Measurements from ENCODE around the gene TRIM66. TPM values are rescaled to one million over a fixed set of nuclear protein-coding genes. Genes with fewer than 3 reads are reported as not detected.

Gene TRIM66
- total RNA-seq, 5 donors from 2014 or later (not counting 1 experiment from before 2014, with no cell fraction given), result 17.9 to 23.5 (median 23.4) TPM

DNA sequence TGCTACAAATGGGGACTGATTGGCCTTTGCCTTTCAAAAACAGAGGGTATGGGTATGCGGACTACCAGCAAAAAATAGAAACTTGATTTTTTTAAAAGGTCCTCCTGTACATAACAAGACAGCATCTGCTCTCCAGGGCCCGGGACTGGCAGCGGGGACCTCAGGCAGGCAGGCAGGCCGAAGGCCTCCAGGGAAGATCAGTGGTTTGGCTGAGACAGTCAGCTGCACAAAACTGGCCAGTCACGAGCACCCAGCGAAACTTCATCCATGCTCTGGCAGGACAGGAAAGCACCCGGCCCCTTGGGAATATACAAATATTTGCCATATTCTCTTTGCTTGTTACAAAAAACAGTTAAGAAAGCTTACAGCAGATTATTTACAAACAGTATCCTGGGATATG, 11.1 kb upstream of the TRIM66 start:
- 100% methylated on average over 4 of the region's 7 CpGs for WGBS (ENCODE audit: insufficient coverage)
- H3K27ac Mint-ChIP-seq, result no peak overlapping the region
- H3K4me3 Mint-ChIP-seq, result no peak overlapping the region
- Histone ChIP-seq H3K9me3 (no peaks in the 10 kb centered on the region), H3K27ac (ENCODE audit: low read length) (no peak overlapping the region), H3K27me3 (replicated peaks in 1 of 2; ENCODE audit: control insufficient read depth in 2 of 2, extremely low read depth in 1 of 2, insufficient read depth in 2 of 2, low read length in 1 of 2) (no peaks in the 10 kb centered on the region), H3K4me1 (ENCODE audit: control insufficient read depth in 1 of 2, extremely low read depth in 1 of 2, insufficient read depth in 2 of 2, low read length in 2 of 2) (peaks cover 3 to 6% of the 10 kb centered on the region in 2 experiments), H3K36me3 (ENCODE audit: control insufficient read depth in 2 of 2, extremely low read depth in 1 of 2, insufficient read depth in 1 of 2, low read length in 1 of 2) (no peaks in the 10 kb centered on the region), H3K4me3 (ENCODE audit: control insufficient read depth in 1 of 2, extremely low read depth in 1 of 2, low read length in 1 of 2) (no peak overlapping the region)
- ChIA-PET POLR2A (interaction anchor here in 1 of 2 donors (0.9 kb wide), 1 partner anchor 11 kb away, joined by 3 read pairs; the partner anchor contains the start of genes RPL27A and TRIM66), CTCF (no interaction called here)
- peaks cover 13% of the 10 kb centered on the region for H3K36me3 Mint-ChIP-seq
- H3K4me1 Mint-ChIP-seq, result peaks cover 14 to 17% (median 16%) of the 10 kb centered on the region in 3 donors
- no peak for ATAC-seq (replicated peaks in 1 of 4)
- no peaks in the 10 kb centered on the region for H3K27me3 Mint-ChIP-seq
- DNase-seq, result no peak
- no peaks in the 10 kb centered on the region for H3K9me3 Mint-ChIP-seq

DNA sequence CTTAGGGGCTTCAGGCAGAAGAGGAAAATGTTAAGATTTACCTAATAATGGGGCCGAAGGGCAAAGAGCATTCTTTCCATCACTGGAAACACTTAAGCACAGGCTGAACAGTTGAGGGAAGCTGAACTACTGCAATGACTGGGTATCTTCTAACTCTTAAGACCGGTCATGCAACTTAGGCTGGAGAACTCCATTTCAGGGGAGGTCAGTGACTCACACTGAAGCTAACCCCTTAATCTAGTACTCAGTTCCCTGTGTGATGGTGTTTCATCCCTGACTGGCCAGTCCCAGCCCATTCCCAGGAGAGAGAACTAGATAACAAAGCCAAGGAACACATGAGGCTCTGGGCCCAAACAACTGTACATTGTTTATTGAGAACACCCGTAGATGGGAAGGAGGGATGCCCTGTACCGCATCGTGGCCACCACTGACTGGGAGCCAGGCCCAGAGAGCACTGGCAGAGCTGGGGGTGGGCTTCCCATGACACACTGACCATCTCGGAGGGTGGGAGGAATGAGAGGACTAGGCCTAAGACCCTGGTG, 10.6 kb upstream of the TRIM66 start:
- 90% methylated on average over 5 of the region's 6 CpGs for WGBS (ENCODE audit: insufficient coverage)
- CTCF ChIA-PET, result interaction anchor here in 1 of 2 donors (0.6 kb wide), 1 partner anchor 76 kb away, joined by 5 read pairs; no protein-coding TSS in a partner anchor

DNA sequence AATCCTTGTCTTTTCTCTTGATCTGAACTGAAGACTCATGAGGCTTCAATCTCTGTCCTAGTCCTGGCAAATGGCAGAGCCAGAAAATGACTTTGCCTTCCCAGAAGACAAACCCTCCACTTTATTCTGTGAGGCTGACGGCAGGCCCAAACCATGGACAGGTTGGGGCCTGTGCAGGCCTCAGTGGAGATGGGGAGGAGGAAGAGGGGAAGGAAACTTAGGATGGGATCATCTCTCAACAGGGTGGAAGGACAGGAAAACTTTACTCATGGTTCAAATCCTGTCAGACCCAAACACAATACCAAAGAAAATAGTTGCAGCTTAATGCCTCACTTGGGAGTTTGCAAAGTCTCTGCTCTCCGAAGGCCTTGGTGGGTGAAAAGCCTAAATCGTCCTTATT, 10.0 kb upstream of the TRIM66 start:
- H3K4me1 ChIP-seq (ENCODE audit: control insufficient read depth in 1 of 2, extremely low read depth in 1 of 2, insufficient read depth in 2 of 2, low read length in 2 of 2), result peaks cover 10 to 13% of the 10 kb centered on the region in 2 experiments
- no peaks in the 10 kb centered on the region for H3K9me3 ChIP-seq
- Mint-ChIP-seq H3K27ac (no peak overlapping the region), H3K9me3 (no peaks in the 10 kb centered on the region), H3K27me3 (no peaks in the 10 kb centered on the region), H3K4me3 (no peak overlapping the region), H3K36me3 (peaks cover 13% of the 10 kb centered on the region), H3K4me1 (peaks cover 24 to 28% (median 25%) of the 10 kb centered on the region in 3 donors)
- H3K27ac ChIP-seq (ENCODE audit: low read length), result no peak overlapping the region
- ATAC-seq (replicated peaks in 1 of 4) (no peak), DNase-seq (no peak)
- H3K36me3 ChIP-seq (ENCODE audit: control insufficient read depth in 2 of 2, extremely low read depth in 1 of 2, insufficient read depth in 1 of 2, low read length in 1 of 2), result no peaks in the 10 kb centered on the region
- H3K27me3 ChIP-seq (replicated peaks in 1 of 2; ENCODE audit: control insufficient read depth in 2 of 2, extremely low read depth in 1 of 2, insufficient read depth in 2 of 2, low read length in 1 of 2), result no peaks in the 10 kb centered on the region
- no peak overlapping the region for H3K4me3 ChIP-seq (ENCODE audit: control insufficient read depth in 1 of 2, extremely low read depth in 1 of 2, low read length in 1 of 2)
- ChIA-PET POLR2A (no interaction called here), CTCF (no interaction called here)
- WGBS (ENCODE audit: insufficient coverage), result 100% methylated on average over 1 of the region's 3 CpGs

More for the DNA sequence above, 10.6 kb upstream of the TRIM66 start:
- ATAC-seq (replicated peaks in 1 of 4) (no peak), DNase-seq (no peak)
- Histone ChIP-seq H3K4me3 (ENCODE audit: control insufficient read depth in 1 of 2, extremely low read depth in 1 of 2, low read length in 1 of 2) (no peak overlapping the region), H3K36me3 (ENCODE audit: control insufficient read depth in 2 of 2, extremely low read depth in 1 of 2, insufficient read depth in 1 of 2, low read length in 1 of 2) (no peaks in the 10 kb centered on the region), H3K27me3 (replicated peaks in 1 of 2; ENCODE audit: control insufficient read depth in 2 of 2, extremely low read depth in 1 of 2, insufficient read depth in 2 of 2, low read length in 1 of 2) (no peaks in the 10 kb centered on the region), H3K4me1 (ENCODE audit: control insufficient read depth in 1 of 2, extremely low read depth in 1 of 2, insufficient read depth in 2 of 2, low read length in 2 of 2) (peaks cover 7 to 9% of the 10 kb centered on the region in 2 experiments), H3K27ac (ENCODE audit: low read length) (no peak overlapping the region), H3K9me3 (no peaks in the 10 kb centered on the region)
- H3K4me1 Mint-ChIP-seq, result peaks cover 18 to 22% (median 21%) of the 10 kb centered on the region in 3 donors
- POLR2A ChIA-PET, result interaction anchor here in 1 of 2 donors (0.9 kb wide), 1 partner anchor 11 kb away, joined by 3 read pairs; the partner anchor contains the start of genes RPL27A and TRIM66
- H3K4me3 Mint-ChIP-seq, result no peak overlapping the region
- no peaks in the 10 kb centered on the region for H3K9me3 Mint-ChIP-seq
- no peaks in the 10 kb centered on the region for H3K27me3 Mint-ChIP-seq
- peaks cover 13% of the 10 kb centered on the region for H3K36me3 Mint-ChIP-seq
- no peak overlapping the region for H3K27ac Mint-ChIP-seq

DNA sequence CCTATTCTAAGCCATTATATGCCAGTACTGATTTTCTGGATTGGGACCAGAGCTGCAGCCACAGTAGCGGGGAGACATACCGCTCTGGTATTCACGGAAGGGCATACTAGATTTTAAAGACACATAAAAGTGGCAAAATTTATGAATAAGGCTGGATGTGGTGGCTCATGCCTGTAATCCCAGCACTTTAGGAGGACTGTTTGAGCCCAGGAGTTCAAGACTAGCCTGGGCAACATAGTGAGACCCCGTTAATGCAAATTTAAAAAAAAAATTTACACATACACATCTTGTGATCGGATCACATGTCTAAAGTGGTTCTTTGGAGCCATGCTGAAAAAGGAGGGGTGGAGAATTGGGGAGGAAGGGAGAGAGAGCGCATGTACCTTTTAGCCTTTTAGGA, 9.1 kb upstream of the TRIM66 start:
- Histone ChIP-seq H3K27me3 (replicated peaks in 1 of 2; ENCODE audit: control insufficient read depth in 2 of 2, extremely low read depth in 1 of 2, insufficient read depth in 2 of 2, low read length in 1 of 2) (no peaks in the 10 kb centered on the region), H3K36me3 (ENCODE audit: control insufficient read depth in 2 of 2, extremely low read depth in 1 of 2, insufficient read depth in 1 of 2, low read length in 1 of 2) (no peaks in the 10 kb centered on the region), H3K27ac (ENCODE audit: low read length) (no peak overlapping the region), H3K9me3 (no peaks in the 10 kb centered on the region), H3K4me3 (ENCODE audit: control insufficient read depth in 1 of 2, extremely low read depth in 1 of 2, low read length in 1 of 2) (no peak overlapping the region), H3K4me1 (ENCODE audit: control insufficient read depth in 1 of 2, extremely low read depth in 1 of 2, insufficient read depth in 2 of 2, low read length in 2 of 2) (peaks cover 10 to 14% of the 10 kb centered on the region in 2 experiments)
- DNase-seq, result no peak
- 96% methylated on average over 4 of the region's 6 CpGs for WGBS (ENCODE audit: insufficient coverage)
- ChIA-PET POLR2A (interaction anchor here (0.5 to 1.3 kb wide), 2 partner anchors 9 to 1569 kb away, joined by 7 to 8 read pairs; partner anchors contain the start of genes RPL27A (in 1 of the 2) and TRIM66 (in 1 of the 2)), CTCF (no interaction called here)
- Mint-ChIP-seq H3K4me1 (peaks cover 28 to 29% (median 28%) of the 10 kb centered on the region in 3 donors), H3K9me3 (no peaks in the 10 kb centered on the region), H3K27me3 (no peaks in the 10 kb centered on the region), H3K36me3 (peaks cover 13% of the 10 kb centered on the region), H3K4me3 (no peak overlapping the region), H3K27ac (no peak overlapping the region)
- ATAC-seq (replicated peaks in 1 of 4), result no peak

DNA sequence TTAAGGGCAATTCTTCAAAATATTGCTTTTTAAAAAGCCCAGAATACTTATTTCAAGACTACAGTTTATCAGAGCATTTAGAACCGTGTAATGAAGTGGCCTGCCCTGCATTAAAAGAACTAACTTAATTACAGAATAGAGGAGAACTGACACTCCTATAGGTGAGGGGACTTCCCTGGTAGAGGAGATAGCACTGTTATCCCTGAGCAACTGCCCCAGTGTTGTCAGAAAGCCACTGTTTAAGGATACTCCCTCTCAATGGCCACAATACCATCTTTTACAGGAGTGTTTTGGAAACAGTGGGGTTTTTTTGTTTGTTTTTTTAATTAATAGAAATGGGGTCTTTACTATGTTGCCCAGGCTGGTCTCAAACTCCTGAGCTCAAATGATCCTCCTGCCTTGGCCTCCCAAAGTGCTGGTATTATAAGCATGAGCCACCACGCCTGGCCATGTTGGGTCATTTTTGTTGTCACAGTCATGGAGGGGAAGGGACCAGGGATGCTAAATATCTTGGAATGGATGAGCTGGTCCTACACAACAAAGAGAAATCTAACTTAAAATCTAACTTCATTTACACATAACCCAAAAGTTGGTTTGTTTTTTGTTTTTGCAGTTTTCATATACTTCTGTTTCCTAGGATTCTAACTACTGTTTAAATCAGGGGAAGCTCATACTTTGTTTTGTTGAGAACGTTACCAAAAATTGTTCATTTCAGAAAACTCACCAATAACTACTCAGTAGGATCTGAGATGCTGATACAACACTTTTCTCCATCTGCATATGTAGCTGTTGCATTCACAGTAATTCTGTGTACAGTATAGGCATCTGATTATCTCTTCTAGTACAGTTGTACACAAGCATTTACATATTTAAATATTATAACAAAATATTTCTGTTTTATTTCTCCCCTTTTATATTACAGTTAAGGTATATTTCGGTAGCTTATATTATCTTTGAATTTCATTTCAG, 8.2 kb upstream of the TRIM66 start:
- peaks cover 0 to 9% of the 10 kb centered on the region in 2 donors for H3K36me3 ChIP-seq (ENCODE audit: control insufficient read depth in 2 of 2, extremely low read depth in 1 of 2, insufficient read depth in 1 of 2, low read length in 1 of 2)
- Mint-ChIP-seq H3K27ac (peak overlapping the region in 1 of 2 donors; percentile 97), H3K36me3 (peaks cover 10% of the 10 kb centered on the region), H3K27me3 (no peaks in the 10 kb centered on the region), H3K9me3 (no peaks in the 10 kb centered on the region), H3K4me3 (peak overlapping the region; percentile 94 to 96 (median 96)), H3K4me1 (peaks cover 28 to 30% (median 29%) of the 10 kb centered on the region in 3 donors)
- no peaks in the 10 kb centered on the region for H3K9me3 ChIP-seq
- H3K27ac ChIP-seq (ENCODE audit: low read length), result no peak overlapping the region
- POLR2A ChIA-PET, result interaction anchor here (0.5 to 1.3 kb wide), 2 partner anchors 9 to 1570 kb away, joined by 7 to 8 read pairs; partner anchors contain the start of genes RPL27A (in 1 of the 2) and TRIM66 (in 1 of the 2)
- WGBS (ENCODE audit: insufficient coverage), result no CpG with 5 or more reads among the region's 4 CpGs
- no peaks in the 10 kb centered on the region for H3K27me3 ChIP-seq (replicated peaks in 1 of 2; ENCODE audit: control insufficient read depth in 2 of 2, extremely low read depth in 1 of 2, insufficient read depth in 2 of 2, low read length in 1 of 2)
- ATAC-seq (replicated peaks in 1 of 4), result no peak
- no peak overlapping the region for H3K4me3 ChIP-seq (ENCODE audit: control insufficient read depth in 1 of 2, extremely low read depth in 1 of 2, low read length in 1 of 2)
- peaks cover 10 to 14% of the 10 kb centered on the region in 2 experiments for H3K4me1 ChIP-seq (ENCODE audit: control insufficient read depth in 1 of 2, extremely low read depth in 1 of 2, insufficient read depth in 2 of 2, low read length in 2 of 2)
- DNase-seq, result no peak
- CTCF ChIA-PET, result no interaction called here

GRCh38 chr11:8689726-8690255, 7.3 kb upstream of the TRIM66 start:
- H3K27ac Mint-ChIP-seq, result peak overlapping the region; percentile 97 to 98
- Histone ChIP-seq H3K4me3 (ENCODE audit: control insufficient read depth in 1 of 2, extremely low read depth in 1 of 2, low read length in 1 of 2) (no peak overlapping the region), H3K9me3 (no peaks in the 10 kb centered on the region), H3K36me3 (ENCODE audit: control insufficient read depth in 2 of 2, extremely low read depth in 1 of 2, insufficient read depth in 1 of 2, low read length in 1 of 2) (peaks cover 4 to 18% of the 10 kb centered on the region in 2 donors), H3K27me3 (replicated peaks in 1 of 2; ENCODE audit: control insufficient read depth in 2 of 2, extremely low read depth in 1 of 2, insufficient read depth in 2 of 2, low read length in 1 of 2) (no peaks in the 10 kb centered on the region), H3K27ac (ENCODE audit: low read length) (no peak overlapping the region), H3K4me1 (ENCODE audit: control insufficient read depth in 1 of 2, extremely low read depth in 1 of 2, insufficient read depth in 2 of 2, low read length in 2 of 2) (peaks cover 14 to 21% of the 10 kb centered on the region in 2 experiments)
- no peaks in the 10 kb centered on the region for H3K9me3 Mint-ChIP-seq
- H3K4me3 Mint-ChIP-seq, result peak overlapping the region; percentile 94 to 96 (median 96)
- CTCF ChIA-PET, result interaction anchor here in 1 of 2 donors (0.6 to 0.7 kb wide), 2 partner anchors 61 to 704 kb away, joined by 3 to 4 read pairs; no protein-coding TSS in a partner anchor
- no peak for ATAC-seq (replicated peaks in 1 of 4)
- POLR2A ChIA-PET, result interaction anchor here in 1 of 2 donors (1.2 kb wide), 1 partner anchor 703 kb away, joined by 9 read pairs; the partner anchor contains the start of gene EIF3F
- H3K36me3 Mint-ChIP-seq, result peaks cover 16% of the 10 kb centered on the region
- 96% methylated on average over 4 of the region's 8 CpGs for WGBS (ENCODE audit: insufficient coverage)
- no peak for DNase-seq
- peaks cover 35 to 38% (median 37%) of the 10 kb centered on the region in 3 donors for H3K4me1 Mint-ChIP-seq
- no peaks in the 10 kb centered on the region for H3K27me3 Mint-ChIP-seq
